Skeletal muscle satellite cell (primary cell): Measurements from ENCODE around the gene TIMM8B. TPM values are rescaled to one million over a fixed set of nuclear protein-coding genes. Genes with fewer than 3 reads are reported as not detected.

Experiments used
- small RNA-seq: library from RNA; depleted of rRNA; stranded (forward); fragments of <200 nt; gene quantifications from one replicate; pipeline ENCODE3, GENCODE V24; 2012

TIMM8B gene

Small RNA genes within 50 kb of the gene (small RNA-seq; reads per million reads assigned to genes)
- not detected for gene AP000907.3
